Spleen (tissue), 11 donors: ENCODE measurements around the gene CBARP. TPM values are rescaled to one million over a fixed set of nuclear protein-coding genes. Genes with fewer than 3 reads are reported as not detected.

Experiments used
- DNase-seq: peaks from one replicate; pipeline ENCODE4 v3.0.0-alpha.2; 2020
- H3K27ac ChIP-seq, 8 donors: fragments of 200-600 bp; sonication (generic) in 7 of 8; 1 replicate in 4 of 8; 2 replicates in 4 of 8; pipeline versions ENCODE4 v1.5.0 to v1.8.0; 2016 to 2021; ENCODE audit warnings: inconsistent platforms in 4 of 8, mild to moderate bottlenecking in 4 of 8, moderate library complexity in 1 of 8
- H3K27me3 ChIP-seq, 7 donors: fragments of 200-600 bp; sonication (generic) in 6 of 7; replicated peaks in 1 of 7; 1 replicate in 4 of 7; 2 replicates in 3 of 7; pipeline versions ENCODE4 v1.5.0 to v1.8.0; 2016 to 2021; ENCODE audit warnings: inconsistent platforms in 3 of 7, mild to moderate bottlenecking in 1 of 7
- H3K36me3 ChIP-seq, 6 donors: fragments of 200-600 bp; sonication (generic) in 5 of 6; 1 replicate in 4 of 6; 2 replicates in 2 of 6; pipeline versions ENCODE4 v1.5.0 to v1.8.0; 2016 to 2021; ENCODE audit warnings: inconsistent platforms in 2 of 6
- H3K4me1 ChIP-seq, 6 donors: fragments of 200-600 bp; sonication (generic) in 5 of 6; 1 replicate in 3 of 6; 2 replicates in 3 of 6; pipeline versions ENCODE4 v1.5.0 to v1.8.0; 2016 to 2021; ENCODE audit warnings: inconsistent platforms in 3 of 6
- H3K4me3 ChIP-seq, 8 donors: fragments of 200-600 bp; sonication (generic) in 7 of 8; 1 replicate in 4 of 8; 2 replicates in 4 of 8; pipeline versions ENCODE4 v1.5.0 to v1.8.0; 2016 to 2021; ENCODE audit warnings: inconsistent platforms in 4 of 8, mild to moderate bottlenecking in 4 of 8, moderate library complexity in 2 of 8
- H3K9me3 ChIP-seq, 8 donors: fragments of 200-600 bp; sonication (generic) in 7 of 8; 1 replicate in 4 of 8; 2 replicates in 4 of 8; pipeline versions ENCODE4 v1.5.0 to v1.8.0; 2016 to 2021; ENCODE audit warnings: inconsistent platforms in 4 of 8
- CTCF ChIP-seq, 11 experiments: fragments of 200-600 bp in 7 of 11; fragments of 450-650 bp in 4 of 11; sonication (generic) in 4 of 11; IDR thresholded peaks in 8 of 11; conservative IDR thresholded peaks in 3 of 11; 1 replicate in 7 of 11; 2 replicates in 4 of 11; pipeline versions ENCODE4 v1.4.0 to v1.8.0; 2016 to 2021; ENCODE audit warnings: antibody characterized with exemption in 11 of 11, inconsistent platforms in 4 of 11, mild to moderate bottlenecking in 1 of 11
- POLR2A ChIP-seq, 3 donors: fragments of 450-650 bp; IDR thresholded peaks; one replicate each; pipeline ENCODE4 v1.5.1; 2017; ENCODE audit warnings: antibody characterized with exemption in 3 of 3, mild to moderate bottlenecking in 1 of 3
- POLR2AphosphoS5 ChIP-seq, 3 donors: sonication (generic); formaldehyde crosslinking; IDR thresholded peaks; one replicate each; pipeline ENCODE4 v1.5.1; 2017; ENCODE audit warnings: antibody characterized with exemption in 3 of 3
- WGBS, 5 donors: extraction: QIAGEN DNeasy Blood & Tissue Kit in 3 of 5; methylation state at CpG; one replicate each; pipeline versions ENCODE4 v1.1.5 to v1.1.7; 2013 to 2018; 5-methylcytosine and 5-hydroxymethylcytosine counted together
- intact Hi-C: fragments of 100-400 bp; cut with DNase I; formaldehyde crosslinking; loops from one replicate; pipeline ENCODE4 v1.15.0; 2023; ENCODE audit warnings: low total_unique reads
- polyA plus RNA-seq, 3 donors: library from polyadenylated mRNA; stranded (reverse); fragments of 200-250 nt; gene quantifications; one replicate each; pipeline ENCODE4 v1.2.1, GENCODE V29; 2013
- total RNA-seq, 7 donors: library from RNA; depleted of rRNA in 3 of 7; stranded (reverse); fragments of >200 nt in 3 of 7; fragmentation: NEBNext Ultra II Directional in 4 of 7; extraction: Animal tissue kit (Norgen Biotek cat#: 25700) in 4 of 7; gene quantifications; one replicate each; pipeline versions ENCODE4 v1.1.0 to v1.2.1, GENCODE V29; 2016 to 2021
- donor health status: healthy with polysubstance abuse.
- donor health status: DM: no; HTN: no; CAD: no; lungs with moderate emphysema.
- donor health status: DM: no; HTN: no; CAD: no.
- donor health status: Bipolar disorder and iron deficiency.
- donor health status: healthy.
- donor health status: DM: no; HTN: no; CAD: no.
- donor health status: DM: yes; HTN: yes; CAD: no.

CBARP gene
- total and polyA plus RNA-seq, 10 donors = 0.05 to 1.2 (median 0.41) TPM; not detected in 2

GRCh38 chr19:1218751-1219567, 18.8 kb downstream of the CBARP start:
- H3K4me1 ChIP-seq = peaks cover 26 to 94% (median 70%) of the 10 kb centered on the region in 6 donors
- TF ChIP-seq POLR2AphosphoS5 (IDR thresholded peaks at IDR 0.05) (no peak), CTCF (IDR thresholded peaks at IDR 0.05 in 8 of 11, conservative IDR thresholded peaks at IDR 0.05 in 3 of 11) (no peak), POLR2A (IDR thresholded peaks at IDR 0.05) (no peak)
- intact Hi-C loops = no loop called here
- H3K27me3 ChIP-seq = no peaks in the 10 kb centered on the region
- H3K27ac ChIP-seq = peak overlapping the region in 7 of 8 donors; percentile 52 to 91 (median 66)
- no peak for DNase-seq
- 82 to 90% (median 86%) methylated on average over 30 to 37 of the region's 37 CpGs for WGBS, 5 donors
- H3K4me3 ChIP-seq = no peak overlapping the region
- no peaks in the 10 kb centered on the region for H3K9me3 ChIP-seq
- peaks cover 0 to 95% (median 45%) of the 10 kb centered on the region in 6 donors for H3K36me3 ChIP-seq

- Histone ChIP-seq H3K27me3 (no peaks in the 10 kb centered on the region), H3K36me3 (peaks cover 0 to 89% (median 31%) of the 10 kb centered on the region in 6 donors), H3K9me3 (no peaks in the 10 kb centered on the region), H3K4me1 (peaks cover 39 to 94% (median 77%) of the 10 kb centered on the region in 6 donors), H3K4me3 (no peak overlapping the region), H3K27ac (peak overlapping the region in 7 of 8 donors; percentile 11 to 91 (median 66))
- 75 to 94% (median 87%) methylated on average over 13 to 15 of the region's 15 CpGs for WGBS, 5 donors
- intact Hi-C loops = no loop called here
- TF ChIP-seq POLR2AphosphoS5 (IDR thresholded peaks at IDR 0.05) (no peak), CTCF (IDR thresholded peaks at IDR 0.05 in 8 of 11, conservative IDR thresholded peaks at IDR 0.05 in 3 of 11) (no peak), POLR2A (IDR thresholded peaks at IDR 0.05) (no peak)
- DNase-seq = no peak
These were observed 20.4 kb downstream of the CBARP start for GRCh38 chr19:1217366-1217765.

- H3K27ac ChIP-seq = peak overlapping the region in 3 of 8 donors; percentile 66 to 91 (median 74)
- peaks cover 40 to 94% (median 77%) of the 10 kb centered on the region in 6 donors for H3K4me1 ChIP-seq
- TF ChIP-seq CTCF (IDR thresholded peaks at IDR 0.05 in 8 of 11, conservative IDR thresholded peaks at IDR 0.05 in 3 of 11) = no peak
- TF ChIP-seq POLR2A (IDR thresholded peaks at IDR 0.05) = no peak
- no peak for TF ChIP-seq POLR2AphosphoS5 (IDR thresholded peaks at IDR 0.05)
- intact Hi-C loops = no loop called here
- H3K4me3 ChIP-seq = no peak overlapping the region
- WGBS, 5 donors = 89 to 95% (median 93%) methylated on average over 12 of the region's 12 CpGs
- DNase-seq = no peak
- H3K36me3 ChIP-seq = peaks cover 0 to 89% (median 29%) of the 10 kb centered on the region in 6 donors
- no peaks in the 10 kb centered on the region for H3K27me3 ChIP-seq
- H3K9me3 ChIP-seq = no peaks in the 10 kb centered on the region
These were observed 21.0 kb downstream of the CBARP start for GRCh38 chr19:1216756-1217155.
